ENCODE data around the gene TPM2. TPM values are rescaled to one million over a fixed set of nuclear protein-coding genes. Genes with fewer than 3 reads are reported as not detected.
A peak's percentile ranks its signal among the peaks of the same experiment; 100 is the strongest.

TPM2 gene
- total and polyA plus RNA-seq, 8 donors: 145 to 261 (median 192) TPM

GRCh38 chr9:35703906-35704672 lies 14.4 kb upstream of the TPM2 start:
- DNase-seq: no peak
- Histone ChIP-seq H3K9me3 (no peaks in the 10 kb centered on the region), H3K36me3 (peaks cover 0 to 100% of the 10 kb centered on the region in 2 donors), H3K27ac (no peak overlapping the region), H3K27me3 (no peaks in the 10 kb centered on the region), H3K4me3 (no peak overlapping the region), H3K4me1 (no peaks in the 10 kb centered on the region)
- intact Hi-C loops (cut with DNase I): no loop called here
- ATAC-seq: no peak
- TF ChIP-seq, protein P1, sequence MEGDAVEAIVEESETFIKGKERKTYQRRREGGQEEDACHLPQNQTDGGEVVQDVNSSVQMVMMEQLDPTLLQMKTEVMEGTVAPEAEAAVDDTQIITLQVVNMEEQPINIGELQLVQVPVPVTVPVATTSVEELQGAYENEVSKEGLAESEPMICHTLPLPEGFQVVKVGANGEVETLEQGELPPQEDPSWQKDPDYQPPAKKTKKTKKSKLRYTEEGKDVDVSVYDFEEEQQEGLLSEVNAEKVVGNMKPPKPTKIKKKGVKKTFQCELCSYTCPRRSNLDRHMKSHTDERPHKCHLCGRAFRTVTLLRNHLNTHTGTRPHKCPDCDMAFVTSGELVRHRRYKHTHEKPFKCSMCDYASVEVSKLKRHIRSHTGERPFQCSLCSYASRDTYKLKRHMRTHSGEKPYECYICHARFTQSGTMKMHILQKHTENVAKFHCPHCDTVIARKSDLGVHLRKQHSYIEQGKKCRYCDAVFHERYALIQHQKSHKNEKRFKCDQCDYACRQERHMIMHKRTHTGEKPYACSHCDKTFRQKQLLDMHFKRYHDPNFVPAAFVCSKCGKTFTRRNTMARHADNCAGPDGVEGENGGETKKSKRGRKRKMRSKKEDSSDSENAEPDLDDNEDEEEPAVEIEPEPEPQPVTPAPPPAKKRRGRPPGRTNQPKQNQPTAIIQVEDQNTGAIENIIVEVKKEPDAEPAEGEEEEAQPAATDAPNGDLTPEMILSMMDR (IDR thresholded peaks at IDR 0.05): no peak

DNA sequence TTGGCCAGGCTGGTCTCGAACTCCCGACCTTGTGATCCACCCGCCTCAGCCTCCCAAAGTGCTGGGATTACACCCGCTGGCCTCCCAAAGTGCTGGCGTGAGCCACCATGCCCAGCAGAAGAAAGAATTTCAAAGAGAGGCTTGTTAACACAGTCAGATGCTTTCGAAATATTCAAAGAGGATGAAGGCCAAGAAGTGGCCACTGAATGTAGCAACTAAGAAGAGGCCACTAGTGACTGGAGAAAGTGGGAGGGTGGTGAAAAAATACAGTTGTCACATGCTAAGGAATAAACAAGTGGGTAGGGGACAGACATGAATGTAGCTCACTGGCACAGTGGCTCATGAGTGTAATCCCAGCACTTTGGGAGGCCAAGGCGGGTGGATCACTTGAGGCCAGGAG lies 13.0 kb upstream of the TPM2 start:
- Histone ChIP-seq H3K4me3 (no peak overlapping the region), H3K27ac (peak overlapping the region in 1 of 2 donors; percentile 18), H3K4me1 (peaks cover 0 to under 1% of the 10 kb centered on the region in 2 donors), H3K27me3 (no peaks in the 10 kb centered on the region), H3K36me3 (peaks cover 0 to 100% of the 10 kb centered on the region in 2 donors), H3K9me3 (no peaks in the 10 kb centered on the region)
- no peak for DNase-seq
- intact Hi-C loops (cut with DNase I): no loop called here
- TF ChIP-seq, protein P1 (IDR thresholded peaks at IDR 0.05): no peak
- ATAC-seq: no peak

GRCh38 chr9:35700942-35701341 lies 11.2 kb upstream of the TPM2 start:
- peaks cover 0 to 7% of the 10 kb centered on the region in 2 donors for H3K4me1 ChIP-seq
- intact Hi-C loops (cut with DNase I): no loop called here
- ATAC-seq (no peak), DNase-seq (no peak)
- H3K27me3 ChIP-seq: no peaks in the 10 kb centered on the region
- H3K27ac ChIP-seq: no peak overlapping the region
- TF ChIP-seq, protein P1 (IDR thresholded peaks at IDR 0.05): no peak
- no peaks in the 10 kb centered on the region for H3K9me3 ChIP-seq
- H3K4me3 ChIP-seq: no peak overlapping the region
- H3K36me3 ChIP-seq: peaks cover 0 to 100% of the 10 kb centered on the region in 2 donors

- DNase-seq (no peak), ATAC-seq (no peak)
- Histone ChIP-seq H3K4me1 (peaks cover 2 to 7% of the 10 kb centered on the region in 2 donors), H3K36me3 (peaks cover 0 to 96% of the 10 kb centered on the region in 2 donors), H3K27me3 (no peaks in the 10 kb centered on the region), H3K9me3 (no peaks in the 10 kb centered on the region), H3K27ac (peak overlapping the region in 1 of 2 donors; percentile 18), H3K4me3 (no peak overlapping the region)
- TF ChIP-seq, protein P1 (IDR thresholded peaks at IDR 0.05): no peak
- intact Hi-C loops (cut with DNase I): no loop called here
These were observed 10.3 kb upstream of the TPM2 start for GRCh38 chr9:35700031-35700430.

DNA sequence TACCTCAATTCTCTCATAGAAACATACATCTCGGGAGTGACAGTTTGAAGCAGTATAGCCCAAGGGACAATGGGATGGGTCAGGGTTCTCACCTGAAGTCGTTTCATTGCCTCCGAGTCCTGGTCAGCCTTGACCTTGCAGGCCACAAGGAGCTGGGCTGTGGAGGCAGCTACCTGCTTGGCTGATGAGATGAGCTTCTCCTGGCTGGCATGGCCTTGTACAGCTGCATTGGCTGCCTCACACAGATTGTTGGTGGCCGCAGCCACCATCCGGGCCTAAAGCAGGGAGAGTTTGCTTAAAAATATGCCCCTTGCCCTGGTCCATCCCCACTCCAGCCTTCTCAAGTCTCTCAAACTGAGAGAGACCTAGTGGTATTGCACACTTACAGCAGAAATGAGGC lies 8.5 kb upstream of the TPM2 start:
- Histone ChIP-seq H3K36me3 (peaks cover 0 to 78% of the 10 kb centered on the region in 2 donors), H3K27ac (no peak overlapping the region)
- intact Hi-C loops (cut with DNase I): no loop called here

More for the DNA sequence above, 8.5 kb upstream of the TPM2 start:
- DNase-seq (peak in 1 of 4 donors; percentile 19), ATAC-seq (no peak)
- H3K9me3 ChIP-seq: no peaks in the 10 kb centered on the region
- H3K4me3 ChIP-seq: no peak overlapping the region
- no peaks in the 10 kb centered on the region for H3K27me3 ChIP-seq
- TF ChIP-seq, protein P1 (IDR thresholded peaks at IDR 0.05): no peak
- peaks cover 4 to 7% of the 10 kb centered on the region in 2 donors for H3K4me1 ChIP-seq

Measured in left lung (tissue), 10 donors.